Measurements from ENCODE around the gene MYO1E.
"Not testable (repeated sequence)": the region's sequence is repeated elsewhere in the genome, so short reads cannot be mapped to it uniquely, and the experiment has no call there.

Gene MYO1E

GRCh38 chr15:59410391-59410896 lies 37.8 kb upstream of the MYO1E start:
- in situ Hi-C loops (cut with MboI; ENCODE audit: low pct_unique_long_range_greater_than_20kb, low sequenced_read_pairs, unreplicated experiment) = no loop called here
- TF ChIP-seq CTCF (IDR thresholded peaks at IDR 0.05; ENCODE audit: extremely low read depth, insufficient read depth, missing control alignments) = no peak
- DNase-seq (ENCODE audit: low spot score) = no peak

GRCh38 chr15:59407946-59408345 lies 35.3 kb upstream of the MYO1E start:
- DNase-seq (ENCODE audit: low spot score) = no peak
- no peak for TF ChIP-seq CTCF (IDR thresholded peaks at IDR 0.05; ENCODE audit: extremely low read depth, insufficient read depth, missing control alignments)
- in situ Hi-C loops (cut with MboI; ENCODE audit: low pct_unique_long_range_greater_than_20kb, low sequenced_read_pairs, unreplicated experiment) = no loop called here

GRCh38 chr15:59406446-59406845 lies 33.8 kb upstream of the MYO1E start:
- TF ChIP-seq CTCF (IDR thresholded peaks at IDR 0.05; ENCODE audit: extremely low read depth, insufficient read depth, missing control alignments) = no peak
- in situ Hi-C loops (cut with MboI; ENCODE audit: low pct_unique_long_range_greater_than_20kb, low sequenced_read_pairs, unreplicated experiment) = no loop called here
- no peak for DNase-seq (ENCODE audit: low spot score)

- in situ Hi-C loops (cut with MboI; ENCODE audit: low pct_unique_long_range_greater_than_20kb, low sequenced_read_pairs, unreplicated experiment) = no loop called here
- no peak for DNase-seq (ENCODE audit: low spot score)
- TF ChIP-seq CTCF (IDR thresholded peaks at IDR 0.05; ENCODE audit: extremely low read depth, insufficient read depth, missing control alignments) = no peak
Measured at GRCh38 chr15:59405079-59405478, 32.4 kb upstream of the MYO1E start.

GRCh38 chr15:59401824-59402569 lies 29.3 kb upstream of the MYO1E start:
- in situ Hi-C loops (cut with MboI; ENCODE audit: low pct_unique_long_range_greater_than_20kb, low sequenced_read_pairs, unreplicated experiment) = no loop called here
- no peak for DNase-seq (ENCODE audit: low spot score)
- no peak for TF ChIP-seq CTCF (IDR thresholded peaks at IDR 0.05; ENCODE audit: extremely low read depth, insufficient read depth, missing control alignments)

GRCh38 chr15:59401051-59401823 lies 28.6 kb upstream of the MYO1E start:
- in situ Hi-C loops (cut with MboI; ENCODE audit: low pct_unique_long_range_greater_than_20kb, low sequenced_read_pairs, unreplicated experiment); DNase-seq (ENCODE audit: low spot score): not testable (repeated sequence)

Data from GM13977 (cell line).